Muscle of leg (tissue), 11 donors: ENCODE data around the gene GABRR2. TPM values are rescaled to one million over a fixed set of nuclear protein-coding genes. Genes with fewer than 3 reads are reported as not detected.

ENCODE experiments used
- DNase-seq: peaks from one replicate; pipeline ENCODE4 v3.0.0; 2013
- H3K27ac ChIP-seq: one replicate; pipeline ENCODE4 v1.5.1; 2013; ENCODE audit warnings: mild to moderate bottlenecking, low read length, control low read depth
- H3K27me3 ChIP-seq: one replicate; pipeline ENCODE4 v1.6.1; 2013; ENCODE audit warnings: low read length; ENCODE audit not compliant: control insufficient read depth, insufficient read depth
- H3K36me3 ChIP-seq: one replicate; pipeline ENCODE4 v1.6.1; 2013; ENCODE audit warnings: low read length; ENCODE audit not compliant: control insufficient read depth, insufficient read depth
- H3K4me1 ChIP-seq: one replicate; pipeline ENCODE4 v1.6.1; 2013; ENCODE audit warnings: low read length; ENCODE audit not compliant: control insufficient read depth, insufficient read depth
- H3K4me3 ChIP-seq: one replicate; pipeline ENCODE4 v1.5.1; 2013; ENCODE audit warnings: low read length, control low read depth
- H3K9me3 ChIP-seq: replicated peaks from 2 replicates; pipeline ENCODE4 v1.6.1; 2013; ENCODE audit warnings: low read depth, low read length; ENCODE audit not compliant: control insufficient read depth
- WGBS: methylation state at CpG from one replicate; pipeline ENCODE4 v1.1.5; 2013; ENCODE audit warnings: missing lambda C conversion rate; ENCODE audit not compliant: insufficient coverage; 5-methylcytosine and 5-hydroxymethylcytosine counted together
- polyA plus RNA-seq, 8 donors: library from polyadenylated mRNA; unstranded; fragments of 120-200 nt; gene quantifications; one replicate each; pipeline versions ENCODE4 v1.2.1 to v1.2.3, GENCODE V29; 2013; ENCODE audit warnings: inconsistent platforms in 1 of 8, low replicate concordance in 1 of 8; ENCODE audit not compliant: insufficient read length in 8 of 8, insufficient read depth in 1 of 8
- total RNA-seq: library from RNA; stranded (reverse); fragments of 120-200 nt; gene quantifications from one replicate; pipeline ENCODE4 v1.2.4, GENCODE V29; 2013

Gene GABRR2
- total and polyA plus RNA-seq, 9 donors, result 0.41 to 2.1 (median 0.80) TPM

DNA sequence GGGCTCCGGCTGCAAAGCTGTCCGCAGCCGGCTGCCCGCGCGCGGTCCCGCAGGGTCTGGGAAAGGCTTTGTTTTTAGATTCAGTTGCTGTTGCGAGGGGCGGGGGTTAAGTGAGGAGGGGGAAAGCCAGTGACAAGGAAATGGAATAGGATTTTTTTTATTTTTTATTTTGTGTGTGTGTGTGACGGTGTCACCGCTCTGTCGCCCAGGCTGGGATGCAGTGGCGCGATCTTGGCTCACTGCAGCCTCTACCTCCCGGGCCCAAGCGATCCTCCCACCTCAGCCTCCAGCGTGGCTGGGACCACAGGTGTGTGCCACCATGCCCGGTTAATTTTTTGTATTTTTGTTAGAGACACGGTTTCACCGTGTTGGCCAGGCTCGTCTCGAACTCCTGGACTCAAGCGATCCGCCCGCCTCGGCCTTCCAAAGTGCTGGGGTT lies 38.0 kb upstream of the GABRR2 start:
- Histone ChIP-seq H3K4me3 (peak overlapping the region; percentile 75), H3K27me3 (no peaks in the 10 kb centered on the region), H3K27ac (peak overlapping the region; percentile 94), H3K4me1 (peaks cover 10% of the 10 kb centered on the region), H3K36me3 (peaks cover 4% of the 10 kb centered on the region), H3K9me3 (no peaks in the 10 kb centered on the region)
- DNase-seq, result no peak
- 2% methylated on average over 10 of the region's 27 CpGs for WGBS

DNA sequence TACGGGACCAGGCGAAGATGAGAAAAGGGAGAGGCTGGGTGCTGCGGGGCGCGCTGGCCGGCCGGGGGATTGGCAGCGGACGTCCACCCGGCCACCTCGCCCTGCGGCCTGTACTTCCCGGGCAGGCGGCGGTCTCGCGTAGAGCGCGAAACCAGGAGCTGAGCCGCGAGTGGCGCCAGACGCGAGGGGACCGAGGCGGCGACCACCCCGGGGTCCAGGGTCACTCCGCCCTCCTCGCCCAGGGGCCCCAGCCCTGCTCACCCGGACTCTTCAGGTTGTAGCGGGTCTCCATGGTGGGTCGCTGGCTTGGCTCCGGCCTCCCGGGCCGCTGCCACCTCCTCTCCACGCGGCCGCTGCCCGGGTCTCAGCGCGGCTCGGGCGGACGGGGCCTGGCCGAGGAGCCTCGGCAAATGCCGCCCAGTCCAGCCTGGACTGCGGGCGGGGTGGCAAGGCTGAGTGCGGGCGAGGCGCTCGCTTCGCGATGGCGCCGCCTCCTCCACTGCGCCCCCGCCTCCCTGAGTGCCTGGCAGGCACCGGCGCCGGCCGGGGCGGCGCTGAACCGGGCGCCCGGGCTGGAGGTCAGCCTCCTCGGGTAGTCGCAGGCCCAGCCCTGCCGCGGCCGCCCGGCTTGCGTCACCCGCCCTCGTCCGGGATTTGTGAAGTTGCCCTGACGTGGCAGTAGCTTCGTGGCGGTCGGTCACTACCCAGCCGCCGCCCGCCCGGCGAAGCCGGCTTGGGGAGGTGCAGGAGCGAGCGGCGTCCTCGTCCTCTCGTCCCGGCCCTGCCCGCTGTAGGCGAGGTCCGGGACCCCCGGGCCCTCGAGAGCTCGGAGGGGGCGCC lies 37.4 kb upstream of the GABRR2 start, which contains the start of gene UBE2J1:
Gene UBE2J1, minus strand, starts transcription at position 445 of the 840 bp plus-strand sequence. Its CDS starts 153 bp downstream, at position 292.
- H3K27ac ChIP-seq, result peak within 1 kb of the TSS; percentile 94
- H3K4me3 ChIP-seq, result peak within 1 kb of the TSS; percentile 75
- H3K4me1 ChIP-seq, result peaks cover 14% of the 10 kb centered on the region
- no peaks in the 10 kb centered on the region for H3K27me3 ChIP-seq
- peaks cover 4% of the 10 kb centered on the region for H3K36me3 ChIP-seq
- DNase-seq, result peak; percentile 96
- under 1% methylated on average over 102 of the region's 102 CpGs for WGBS
- H3K9me3 ChIP-seq, result no peaks in the 10 kb centered on the region

DNA sequence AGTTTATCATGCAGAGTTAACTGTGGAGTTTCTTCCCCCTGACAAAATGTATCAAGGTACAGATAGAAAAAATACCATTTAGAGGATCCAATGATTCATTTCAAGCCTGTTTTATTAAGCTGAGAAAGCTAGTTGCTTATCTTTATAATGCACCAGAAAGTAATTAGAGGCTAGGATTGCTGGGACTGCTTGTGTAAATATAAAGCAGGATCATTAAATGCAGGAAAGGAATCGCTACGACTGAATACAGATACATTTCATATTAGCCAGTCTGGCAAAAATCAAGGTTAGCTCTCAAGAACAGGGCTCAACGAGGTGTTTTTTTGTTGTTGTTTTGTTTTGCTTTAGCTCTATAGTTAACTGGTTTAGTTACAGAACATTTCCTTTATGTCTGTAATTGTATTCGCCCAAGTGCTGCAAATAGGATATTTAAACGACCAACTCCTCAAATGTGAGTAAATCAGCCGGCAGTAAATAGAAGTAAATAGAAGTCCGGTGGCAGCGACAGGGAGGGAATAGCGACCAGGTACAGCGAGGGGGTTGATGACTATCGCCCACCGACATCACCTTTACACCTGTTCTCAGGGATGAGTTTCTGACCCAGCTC lies 36.7 kb upstream of the GABRR2 start:
- Histone ChIP-seq H3K9me3 (no peaks in the 10 kb centered on the region), H3K27me3 (no peaks in the 10 kb centered on the region), H3K4me1 (peaks cover 14% of the 10 kb centered on the region), H3K36me3 (peaks cover 4% of the 10 kb centered on the region), H3K4me3 (peak overlapping the region; percentile 75), H3K27ac (peak overlapping the region; percentile 94)
- DNase-seq, result no peak
- WGBS, result no CpG with 5 or more reads among the region's 12 CpGs

DNA sequence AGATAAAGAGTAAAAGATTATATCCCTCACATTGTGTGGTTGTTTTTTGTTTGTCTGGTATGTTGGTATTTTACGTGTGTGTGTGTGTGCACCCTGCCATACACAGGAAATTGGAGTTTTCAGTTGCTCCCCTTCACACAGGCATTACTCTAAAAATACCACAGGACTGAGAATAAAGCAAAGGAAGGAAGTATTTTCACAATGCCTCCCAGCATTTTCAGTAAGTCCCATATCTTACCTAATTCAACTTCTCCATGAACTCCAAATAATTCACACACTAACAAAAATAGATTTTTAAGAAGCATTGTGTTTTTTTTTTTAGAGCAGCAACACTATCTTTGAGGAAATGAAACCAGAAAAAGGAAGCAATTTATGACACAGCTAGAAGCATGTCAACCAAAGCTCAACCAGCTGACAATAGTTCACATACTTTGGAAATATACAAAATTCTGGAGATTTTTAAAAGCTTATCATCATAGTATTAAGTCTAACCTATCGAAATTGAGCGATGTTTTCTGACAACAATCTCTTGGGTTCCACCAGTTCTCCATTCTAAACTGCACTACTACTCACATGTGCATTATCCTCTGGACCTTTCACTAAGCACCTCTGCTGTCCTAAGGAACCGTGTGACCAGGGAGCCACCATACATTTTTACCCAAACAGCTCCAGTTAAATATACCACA lies 35.3 kb upstream of the GABRR2 start:
- WGBS, result 53% methylated on average over 3 of the region's 4 CpGs
- peaks cover 14% of the 10 kb centered on the region for H3K4me1 ChIP-seq
- H3K27me3 ChIP-seq, result no peaks in the 10 kb centered on the region
- H3K4me3 ChIP-seq, result peak overlapping the region; percentile 75
- H3K9me3 ChIP-seq, result no peaks in the 10 kb centered on the region
- DNase-seq, result peak; percentile 73
- H3K27ac ChIP-seq, result peak overlapping the region; percentile 94
- peaks cover 4% of the 10 kb centered on the region for H3K36me3 ChIP-seq

DNA sequence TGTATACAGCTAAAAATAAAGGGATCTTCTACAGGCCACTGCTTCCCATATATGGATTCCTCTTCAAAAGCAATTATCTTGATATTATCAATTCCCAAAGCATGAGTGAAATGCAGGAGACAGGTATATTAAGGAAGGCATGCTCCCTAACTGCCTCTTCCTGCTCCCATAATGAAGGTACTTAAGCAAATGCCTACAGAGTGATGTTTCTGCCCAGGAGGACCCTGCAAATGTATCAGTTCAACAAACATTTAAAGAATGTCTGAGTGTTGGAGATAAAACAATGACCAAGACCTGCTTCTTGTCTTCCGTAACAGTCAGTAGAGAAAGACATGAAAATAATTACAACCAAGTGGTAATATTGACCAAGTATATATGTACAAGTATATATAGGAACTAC lies 33.3 kb upstream of the GABRR2 start:
- no peak overlapping the region for H3K27ac ChIP-seq
- H3K9me3 ChIP-seq, result no peaks in the 10 kb centered on the region
- no peak overlapping the region for H3K4me3 ChIP-seq
- no CpG with 5 or more reads among the region's 1 CpG for WGBS
- H3K36me3 ChIP-seq, result peaks cover 4% of the 10 kb centered on the region
- no peak for DNase-seq
- no peaks in the 10 kb centered on the region for H3K27me3 ChIP-seq
- peaks cover 14% of the 10 kb centered on the region for H3K4me1 ChIP-seq

DNA sequence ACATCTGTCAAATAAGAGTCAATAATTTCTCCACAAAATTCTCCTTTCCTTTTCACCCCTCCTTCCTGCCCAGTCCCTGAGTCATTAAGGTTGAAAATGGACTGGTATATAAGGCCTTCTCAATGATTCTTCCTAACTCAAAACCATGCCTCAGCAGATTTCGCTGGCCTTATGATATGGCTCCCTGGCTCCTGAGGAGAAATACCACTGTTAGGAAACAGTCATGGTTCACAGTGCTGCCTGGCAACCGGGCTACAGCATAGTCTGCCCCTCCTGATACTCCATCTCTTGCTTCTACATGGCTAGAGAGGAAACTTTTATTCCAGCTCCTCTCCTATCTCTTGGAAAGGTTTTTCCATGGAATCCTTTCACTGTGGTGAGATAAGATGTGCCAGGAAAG lies 32.7 kb upstream of the GABRR2 start:
- no peak overlapping the region for H3K27ac ChIP-seq
- H3K4me1 ChIP-seq, result peaks cover 14% of the 10 kb centered on the region
- H3K36me3 ChIP-seq, result peaks cover 4% of the 10 kb centered on the region
- no peak overlapping the region for H3K4me3 ChIP-seq
- H3K27me3 ChIP-seq, result no peaks in the 10 kb centered on the region
- no peak for DNase-seq
- no peaks in the 10 kb centered on the region for H3K9me3 ChIP-seq
- WGBS, result no CpG with 5 or more reads among the region's 2 CpGs

DNA sequence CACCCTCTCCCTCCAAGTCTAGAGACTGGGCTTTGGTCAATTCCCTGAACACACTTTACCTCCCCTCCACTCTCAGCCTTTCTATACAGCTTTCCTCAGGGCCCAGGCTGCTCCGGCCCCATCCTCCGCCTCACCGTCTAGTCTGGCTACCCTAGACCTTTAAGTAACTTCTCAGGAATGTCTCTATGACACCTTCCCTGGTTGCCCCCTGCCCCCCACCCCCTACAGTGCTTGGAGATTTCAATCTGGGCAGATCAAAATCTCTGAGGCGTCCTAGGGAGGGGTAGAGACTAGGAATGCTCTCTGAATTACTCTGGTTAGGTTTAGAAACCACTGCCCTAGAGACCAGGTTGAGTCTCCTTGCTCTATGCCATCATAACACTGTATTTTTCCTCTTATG lies 31.3 kb upstream of the GABRR2 start:
- no peaks in the 10 kb centered on the region for H3K9me3 ChIP-seq
- no peak overlapping the region for H3K4me3 ChIP-seq
- DNase-seq, result no peak
- no peak overlapping the region for H3K27ac ChIP-seq
- peaks cover 14% of the 10 kb centered on the region for H3K4me1 ChIP-seq
- peaks cover 9% of the 10 kb centered on the region for H3K36me3 ChIP-seq
- no peaks in the 10 kb centered on the region for H3K27me3 ChIP-seq
- WGBS, result no CpG with 5 or more reads among the region's 4 CpGs

DNA sequence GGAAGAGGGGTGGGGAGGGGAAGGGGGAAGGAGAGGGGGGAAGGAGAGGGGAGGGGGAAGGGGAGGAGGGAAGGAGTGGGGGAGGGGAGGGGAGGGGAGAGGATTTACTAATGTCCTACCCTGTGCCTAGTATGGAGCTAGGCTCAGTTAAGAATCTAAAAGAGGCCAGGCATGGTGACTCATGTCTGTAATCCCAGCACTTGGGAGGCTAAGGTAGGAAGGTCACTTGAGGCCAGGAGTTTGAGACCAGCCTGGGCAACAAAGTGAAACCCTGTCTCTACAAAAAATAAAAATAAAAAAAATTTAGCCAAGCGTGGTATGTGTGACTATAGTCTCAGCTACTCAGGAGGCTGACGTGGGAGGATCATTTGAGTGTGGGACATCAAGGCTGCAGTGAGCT lies 24.5 kb upstream of the GABRR2 start:
- Histone ChIP-seq H3K9me3 (no peaks in the 10 kb centered on the region), H3K27me3 (no peaks in the 10 kb centered on the region), H3K4me3 (no peak overlapping the region), H3K27ac (no peak overlapping the region), H3K36me3 (peaks cover 39% of the 10 kb centered on the region), H3K4me1 (no peaks in the 10 kb centered on the region)
- no CpG with 5 or more reads among the region's 2 CpGs for WGBS
- DNase-seq, result no peak

DNA sequence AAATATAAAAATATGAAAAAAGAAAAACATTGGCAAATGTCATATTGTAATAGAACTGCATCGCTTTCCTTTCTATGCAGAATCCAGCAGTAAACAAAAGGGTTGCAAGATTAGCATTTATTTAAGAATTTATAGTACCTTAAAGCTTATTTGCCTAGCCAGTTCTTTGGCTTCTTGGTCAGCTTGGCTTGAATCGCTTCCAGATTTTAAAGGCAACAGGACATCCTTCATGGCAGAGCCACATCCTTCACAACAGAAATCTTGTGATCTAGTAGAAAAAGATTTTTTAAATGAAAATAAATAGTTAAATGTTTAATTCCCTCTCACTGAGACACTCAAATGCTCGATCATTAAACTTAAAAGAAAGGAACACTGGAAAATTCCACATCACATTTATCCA lies 20.1 kb upstream of the GABRR2 start:
- no CpG with 5 or more reads among the region's 3 CpGs for WGBS
- Histone ChIP-seq H3K4me3 (no peak overlapping the region), H3K9me3 (no peaks in the 10 kb centered on the region), H3K36me3 (peaks cover 38% of the 10 kb centered on the region), H3K27me3 (no peaks in the 10 kb centered on the region), H3K4me1 (no peaks in the 10 kb centered on the region), H3K27ac (no peak overlapping the region)
- no peak for DNase-seq

DNA sequence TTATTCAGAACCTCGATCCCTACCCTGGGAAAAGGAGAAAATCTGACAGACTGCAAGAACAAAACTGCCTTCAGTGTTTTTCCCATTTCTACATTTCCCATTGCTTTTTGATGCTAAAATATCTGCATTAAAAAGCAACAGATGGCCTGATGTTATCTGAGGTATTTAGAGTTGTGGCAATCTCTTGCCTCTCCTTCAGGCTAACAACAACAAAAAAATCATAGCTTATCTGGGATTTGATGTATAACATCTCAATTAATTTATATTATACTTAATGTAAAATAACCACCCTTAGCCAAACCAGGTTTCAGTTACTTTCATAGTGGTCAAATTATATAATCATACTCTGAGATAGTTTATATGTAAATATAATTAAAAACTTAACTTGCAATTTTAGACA lies 15.8 kb upstream of the GABRR2 start:
- peaks cover 32% of the 10 kb centered on the region for H3K36me3 ChIP-seq
- WGBS, result no CpG with 5 or more reads among the region's 1 CpG
- DNase-seq, result no peak

More for the DNA sequence above, 15.8 kb upstream of the GABRR2 start:
- H3K4me1 ChIP-seq, result no peaks in the 10 kb centered on the region
- no peaks in the 10 kb centered on the region for H3K27me3 ChIP-seq
- no peak overlapping the region for H3K4me3 ChIP-seq
- H3K27ac ChIP-seq, result no peak overlapping the region
- H3K9me3 ChIP-seq, result no peaks in the 10 kb centered on the region
